GM18873 (cell line): ENCODE data around the gene HMGA1.

Experiments used
- ATAC-seq: cut with Tn5 transposase; IDR thresholded peaks from one replicate; pipeline ENCODE4 v1.9.1; 2021; ENCODE audit warnings: mild to moderate bottlenecking, moderate library complexity, moderate number of reproducible peaks; ENCODE audit not compliant: unreplicated experiment, low FRiP score

HMGA1 gene

DNA sequence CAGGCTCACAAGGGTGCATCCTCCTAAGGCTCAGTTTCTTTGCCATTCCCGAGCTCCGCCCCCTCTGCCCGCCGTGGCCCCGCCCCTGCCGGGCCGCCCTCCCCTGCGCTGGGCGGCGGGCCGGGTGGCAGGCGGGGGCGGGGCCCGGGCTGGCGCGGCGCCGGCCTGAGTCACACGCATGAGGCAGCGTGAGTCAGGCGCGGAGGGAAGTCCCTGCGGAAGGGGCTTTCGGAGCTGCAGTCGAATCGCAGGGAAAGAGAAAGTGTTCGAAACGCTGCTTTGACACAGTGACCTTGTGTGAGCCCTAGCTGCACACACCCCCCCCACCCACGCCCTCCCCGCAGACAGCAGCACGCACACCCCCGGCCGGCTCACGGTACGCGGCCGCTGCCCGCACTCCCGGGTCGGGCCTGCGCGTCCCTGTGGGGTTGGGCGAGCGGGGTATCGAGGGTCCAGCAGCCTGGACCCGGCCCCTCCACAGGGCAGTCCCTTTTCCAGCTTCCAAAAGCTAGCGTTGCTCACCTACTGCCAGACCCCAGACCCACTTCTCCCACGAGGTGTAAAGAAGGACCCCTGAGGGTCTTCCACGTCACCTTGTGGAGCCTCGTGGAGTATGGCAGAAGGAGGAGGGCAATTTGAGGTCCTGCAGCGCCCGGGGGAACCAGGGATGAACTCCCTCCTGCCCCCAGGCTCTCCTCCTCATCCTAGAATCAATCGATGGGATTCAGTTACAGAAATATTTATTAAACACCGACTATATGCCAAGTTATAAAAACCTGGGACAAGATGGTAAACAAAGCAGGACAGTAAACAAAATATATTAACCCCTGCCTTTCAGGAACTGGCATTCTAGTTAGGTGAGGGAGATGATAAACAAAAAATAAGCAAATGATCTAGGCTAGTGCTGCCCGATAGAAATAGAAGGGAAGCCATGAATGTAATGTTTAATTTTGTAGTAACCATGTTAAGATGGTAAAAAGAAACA lies 12.4 kb upstream of the HMGA1 start:
- peak; percentile 71 for ATAC-seq

- ATAC-seq: no peak
Measured at GRCh38 chr6:34225551-34225950, 11.1 kb upstream of the HMGA1 start.

DNA sequence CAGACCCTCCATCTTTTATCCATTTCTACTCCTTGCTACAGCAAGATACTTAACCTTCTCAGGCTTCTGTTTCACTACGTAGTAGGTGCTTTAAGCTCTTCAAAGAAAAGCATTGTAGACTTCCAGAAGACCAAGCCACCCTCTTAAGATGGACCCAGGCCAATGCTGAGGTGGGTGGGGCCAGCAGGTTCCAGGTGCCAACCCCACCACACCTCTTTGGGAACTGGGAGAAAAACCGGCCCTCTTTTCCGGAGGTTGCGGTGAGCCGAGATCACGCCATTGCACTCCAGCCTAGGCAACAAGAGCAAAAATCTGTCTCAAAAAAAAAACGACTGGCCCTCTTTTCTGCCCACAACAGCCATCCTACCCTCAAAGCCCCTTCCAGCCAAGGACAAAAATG lies 10.6 kb upstream of the HMGA1 start:
- no peak for ATAC-seq

DNA sequence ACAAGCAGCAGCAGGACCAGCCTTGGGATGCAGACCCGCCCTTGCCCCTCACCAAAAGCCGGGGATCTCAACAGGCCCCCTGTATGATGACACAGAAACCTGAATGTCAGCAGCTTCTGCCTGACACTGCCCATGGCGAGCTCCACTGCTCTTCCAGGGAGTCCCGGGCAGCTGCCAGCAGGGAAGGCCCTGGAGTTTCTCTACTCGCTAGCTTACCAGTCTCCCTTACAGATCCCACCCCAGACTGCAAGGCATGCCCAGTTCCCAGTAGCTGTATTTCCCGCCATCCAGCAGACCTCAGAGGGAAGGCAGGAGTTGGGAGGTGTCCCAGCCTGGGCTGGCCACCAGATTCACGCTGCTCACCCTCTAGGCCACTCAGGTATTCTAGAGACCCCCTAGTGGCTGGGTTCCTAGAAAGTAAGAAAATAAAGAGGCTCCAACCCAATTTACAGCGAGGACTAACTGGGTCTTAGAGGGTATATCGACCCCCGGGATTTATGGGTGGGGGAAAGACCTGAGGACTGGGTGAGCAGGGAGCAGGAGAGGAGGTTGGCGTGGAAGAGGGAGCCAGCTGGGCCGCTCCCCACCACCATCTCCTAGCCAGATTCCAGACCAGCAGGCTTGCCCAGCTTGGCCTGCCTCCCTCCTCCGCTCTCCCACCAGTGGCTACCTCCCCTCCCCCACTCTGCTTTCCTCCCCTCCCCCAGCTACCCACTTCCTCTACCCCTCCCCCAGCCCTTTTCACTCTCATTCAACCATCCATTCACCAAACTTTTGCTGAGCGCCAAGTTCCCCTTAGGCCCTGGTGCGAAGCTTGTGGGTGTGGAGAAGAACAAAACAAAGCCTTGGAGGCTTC lies 9.7 kb upstream of the HMGA1 start:
- no peak for ATAC-seq

DNA sequence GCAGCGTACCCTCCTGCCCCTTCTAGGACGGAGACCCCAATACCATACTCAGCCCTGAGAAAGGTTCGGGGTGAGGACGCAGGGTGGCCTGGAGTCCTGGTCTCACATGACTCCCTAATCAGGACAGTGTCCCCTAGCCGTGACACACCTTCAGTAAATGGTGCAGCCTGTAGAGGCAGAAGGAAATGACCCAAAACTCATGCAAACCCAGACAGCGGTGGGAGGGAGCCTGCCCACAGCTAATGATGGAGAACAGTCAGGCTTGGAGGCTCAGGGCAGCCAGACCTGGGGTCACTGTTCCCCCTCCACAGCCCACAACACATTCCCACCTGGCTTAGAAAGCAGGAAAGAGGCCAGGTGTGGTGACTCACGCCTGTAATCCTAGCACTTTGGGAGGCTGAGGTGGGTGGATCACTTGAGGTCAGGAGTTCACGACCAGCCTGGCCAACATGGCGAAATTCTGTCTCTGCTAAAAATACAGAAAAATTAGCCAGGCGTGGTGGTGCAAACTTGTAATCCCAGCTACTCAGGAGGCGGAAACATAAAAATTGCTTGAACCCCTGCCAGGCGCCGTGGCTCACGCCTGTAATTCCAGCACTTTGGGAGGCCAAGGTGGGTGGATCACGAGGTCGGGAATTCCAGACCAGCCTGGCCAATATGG lies 8.8 kb upstream of the HMGA1 start:
- ATAC-seq: no peak

DNA sequence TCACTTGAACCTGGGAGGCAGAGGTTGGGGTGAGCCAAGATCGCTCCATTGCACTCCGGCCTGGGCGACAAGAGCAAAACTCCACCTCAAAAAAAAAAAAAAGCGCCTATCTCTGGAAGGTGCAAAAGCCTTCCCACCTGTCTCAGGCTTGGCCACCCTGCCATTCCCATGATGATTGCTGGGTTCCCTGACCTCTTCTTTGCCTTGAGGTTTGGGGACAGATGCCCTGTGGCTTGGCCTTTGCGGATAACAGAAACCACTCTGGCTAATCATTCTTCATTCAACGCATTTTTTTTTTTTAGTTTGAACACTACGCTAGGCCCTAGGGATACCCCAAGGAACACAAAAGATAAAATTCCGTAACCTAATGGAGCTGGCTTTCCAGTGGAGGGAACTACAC lies 6.8 kb upstream of the HMGA1 start:
- no peak for ATAC-seq

GRCh38 chr6:34230653-34231371 lies 5.9 kb upstream of the HMGA1 start:
- ATAC-seq: no peak

- ATAC-seq: no peak
Measured at GRCh38 chr6:34231566-34232336, 4.9 kb upstream of the HMGA1 start.

- ATAC-seq: no peak
Measured at GRCh38 chr6:34232901-34233300, 3.8 kb upstream of the HMGA1 start.

- no peak for ATAC-seq
Measured at GRCh38 chr6:34233867-34234266, 2.8 kb upstream of the HMGA1 start.

DNA sequence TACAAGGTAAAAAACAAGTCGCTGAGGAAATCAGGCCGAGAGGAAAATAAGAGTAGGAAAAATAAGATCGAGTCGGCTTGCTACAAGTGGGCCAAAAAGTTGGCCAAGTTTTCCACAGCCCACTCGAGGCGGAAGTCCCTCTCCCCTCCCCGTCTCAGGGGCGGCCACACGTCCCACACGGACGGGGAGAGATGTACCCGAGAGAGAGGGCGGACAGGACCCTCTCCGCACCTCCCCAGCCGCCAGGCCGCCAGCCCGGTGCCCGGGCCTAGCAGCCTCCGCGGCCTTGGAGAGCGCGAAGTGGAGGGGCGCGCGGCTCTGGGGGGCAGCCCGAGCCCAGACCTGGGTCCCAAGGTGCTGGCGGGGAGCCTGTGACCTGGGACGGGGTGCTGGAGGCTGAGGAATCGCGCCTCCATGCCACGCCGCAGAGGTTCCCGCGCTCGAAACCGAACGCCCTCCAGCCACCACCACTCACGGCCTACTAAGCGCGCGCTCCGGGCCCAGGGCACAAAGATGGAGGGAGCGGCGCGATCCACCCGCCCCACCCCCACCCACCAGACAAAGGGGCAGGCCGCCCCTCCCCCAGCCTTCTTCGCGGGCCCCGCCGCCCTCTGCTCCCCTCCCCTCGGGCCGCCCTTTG lies 1.9 kb upstream of the HMGA1 start:
- no peak for ATAC-seq

- no peak for ATAC-seq
Measured at GRCh38 chr6:34235307-34236130, 1.2 kb upstream of the HMGA1 start.

GRCh38 chr6:34236131-34236442 lies 586 bp upstream of the HMGA1 start:
- peak; percentile 11 for ATAC-seq

DNA sequence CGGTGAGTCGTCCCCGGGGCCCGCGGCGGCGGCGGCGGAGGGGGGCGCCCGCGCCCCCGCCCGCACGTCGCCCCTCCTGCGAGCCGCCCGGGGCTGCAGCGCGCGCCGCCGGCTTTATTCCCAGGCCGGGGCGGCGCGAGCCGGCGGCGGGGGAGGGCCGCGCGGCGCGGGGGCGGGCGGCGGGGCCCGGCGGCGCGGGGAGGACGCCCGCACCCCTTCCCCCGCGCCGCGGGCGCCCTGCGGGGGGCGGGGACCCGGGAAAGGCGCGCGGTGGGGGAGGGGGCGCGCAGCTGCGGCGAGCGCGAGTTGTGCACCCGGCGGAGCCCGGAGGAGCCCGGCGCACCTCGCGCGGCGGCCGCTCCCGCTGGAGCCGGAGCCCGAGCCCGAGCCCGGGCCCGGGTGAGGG lies 646 bp downstream of the HMGA1 start:
- ATAC-seq: no peak

- ATAC-seq: no peak
Measured at GRCh38 chr6:34237722-34238584, 1.3 kb downstream of the HMGA1 start.

- no peak for ATAC-seq
Measured at GRCh38 chr6:34238585-34239499, 2.2 kb downstream of the HMGA1 start.

DNA sequence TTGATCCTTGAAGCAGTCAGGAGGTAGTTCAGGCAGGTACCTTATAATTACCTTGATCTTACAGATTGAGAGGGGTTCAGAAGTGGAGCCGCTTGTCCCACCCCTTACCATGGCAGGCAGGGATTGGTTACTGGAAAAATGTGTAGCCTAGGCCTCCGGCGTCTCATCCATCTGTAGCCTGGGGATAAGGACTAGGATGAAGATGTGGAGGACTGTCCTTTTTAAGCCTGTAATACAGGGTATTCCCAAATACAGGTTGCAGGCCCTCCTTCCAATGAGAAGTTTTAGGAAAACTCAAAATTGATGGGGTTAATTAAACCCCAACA lies 2.8 kb downstream of the HMGA1 start:
- ATAC-seq: no peak
